Neural crest cell (in vitro differentiated cells): ENCODE results near the gene SRSF7. TPM values are rescaled to one million over a fixed set of nuclear protein-coding genes. Genes with fewer than 3 reads are reported as not detected.
"Not testable (repeated sequence)": the region's sequence is repeated elsewhere in the genome, so short reads cannot be mapped to it uniquely, and the experiment has no call there.

ENCODE experiments used
- DNase-seq: peaks from one replicate; pipeline ENCODE4 v3.0.0; 2021; ENCODE audit warnings: low read depth, mixed read lengths, low spot score
- H3K27ac Mint-ChIP-seq: one replicate; pipeline ENCODE4 v1.8.0; 2021; ENCODE audit warnings: mild to moderate bottlenecking, mixed read lengths; ENCODE audit not compliant: unreplicated experiment
- H3K27me3 Mint-ChIP-seq: 2 replicates; pipeline ENCODE4 v1.8.0; 2021; ENCODE audit warnings: low read depth, mild to moderate bottlenecking, mixed read lengths
- H3K36me3 Mint-ChIP-seq: 2 replicates; pipeline ENCODE4 v1.8.0; 2021; ENCODE audit warnings: low read depth, mild to moderate bottlenecking, mixed read lengths
- H3K4me1 Mint-ChIP-seq: 2 replicates; pipeline ENCODE4 v1.8.0; 2021; ENCODE audit warnings: mixed read lengths
- H3K4me3 Mint-ChIP-seq: one replicate; pipeline ENCODE4 v1.8.0; 2021; ENCODE audit warnings: mild to moderate bottlenecking, mixed read lengths
- H3K9me3 Mint-ChIP-seq: 2 replicates; pipeline ENCODE4 v1.8.0; 2021; ENCODE audit warnings: mixed read lengths
- CTCF ChIP-seq: fragments of 200-600 bp; sonication (generic); conservative IDR thresholded peaks from 2 replicates; pipeline ENCODE4 v1.5.0; 2021; ENCODE audit warnings: antibody characterized with exemption, mild to moderate bottlenecking
- total RNA-seq: library from RNA; stranded (reverse); gene quantifications from 2 replicates; pipeline ENCODE4 v1.2.1, GENCODE V29; 2021

The SRSF7 gene
- total RNA-seq, 1 donor from 2014 or later = 347 TPM

- DNase-seq = no peak
- no peak for TF ChIP-seq CTCF
- Mint-ChIP-seq H3K4me1 (no peaks in the 10 kb centered on the region), H3K27ac (no peak overlapping the region), H3K4me3 (no peak overlapping the region), H3K36me3 (peaks cover 6% of the 10 kb centered on the region), H3K27me3 (no peaks in the 10 kb centered on the region), H3K9me3 (no peaks in the 10 kb centered on the region)
Observed at GRCh38 chr2:38719706-38720105, 31.5 kb downstream of the SRSF7 start.

- no peak for DNase-seq
- H3K4me1 Mint-ChIP-seq = no peaks in the 10 kb centered on the region
- peaks cover 8% of the 10 kb centered on the region for H3K36me3 Mint-ChIP-seq
- no peaks in the 10 kb centered on the region for H3K9me3 Mint-ChIP-seq
- no peak overlapping the region for H3K4me3 Mint-ChIP-seq
- no peak overlapping the region for H3K27ac Mint-ChIP-seq
- TF ChIP-seq CTCF = no peak
- H3K27me3 Mint-ChIP-seq = no peaks in the 10 kb centered on the region
Observed at GRCh38 chr2:38718601-38719000, 32.6 kb downstream of the SRSF7 start.

- no peak for TF ChIP-seq CTCF
- Mint-ChIP-seq H3K4me3 (no peak overlapping the region), H3K4me1 (no peaks in the 10 kb centered on the region), H3K36me3 (peaks cover 19% of the 10 kb centered on the region), H3K9me3 (peaks cover 4% of the 10 kb centered on the region), H3K27me3 (no peaks in the 10 kb centered on the region), H3K27ac (no peak overlapping the region)
- no peak for DNase-seq
Observed at GRCh38 chr2:38716185-38716584, 35.0 kb downstream of the SRSF7 start.

GRCh38 chr2:38714941-38715340 lies 36.2 kb downstream of the SRSF7 start:
- not testable (repeated sequence) for H3K4me3 Mint-ChIP-seq, H3K4me1 Mint-ChIP-seq, H3K27me3 Mint-ChIP-seq, H3K27ac Mint-ChIP-seq, DNase-seq, H3K9me3 Mint-ChIP-seq
- H3K36me3 Mint-ChIP-seq = peaks cover 13% of the 10 kb centered on the region

GRCh38 chr2:38713338-38713737 lies 37.8 kb downstream of the SRSF7 start:
- Mint-ChIP-seq H3K9me3 (peaks cover 4% of the 10 kb centered on the region), H3K27ac (no peak overlapping the region), H3K27me3 (no peaks in the 10 kb centered on the region), H3K4me1 (no peaks in the 10 kb centered on the region), H3K4me3 (no peak overlapping the region), H3K36me3 (peaks cover 13% of the 10 kb centered on the region)
- DNase-seq = no peak
- no peak for TF ChIP-seq CTCF

- TF ChIP-seq CTCF = no peak
- Mint-ChIP-seq H3K9me3 (peaks cover 4% of the 10 kb centered on the region), H3K4me3 (no peak overlapping the region), H3K4me1 (no peaks in the 10 kb centered on the region), H3K27me3 (no peaks in the 10 kb centered on the region), H3K27ac (no peak overlapping the region), H3K36me3 (peaks cover 13% of the 10 kb centered on the region)
- DNase-seq = no peak
Observed at GRCh38 chr2:38712871-38713270, 38.3 kb downstream of the SRSF7 start.
